LHCN-M2 (cell line): ENCODE results near the gene NFKB2. TPM values are rescaled to one million over a fixed set of nuclear protein-coding genes. Genes with fewer than 3 reads are reported as not detected.

Experiments used
- DNase-seq: peaks from one replicate; pipeline ENCODE4 v3.0.0-alpha.2; 2012; ENCODE audit warnings: low read depth
- total RNA-seq: library from RNA; depleted of rRNA; stranded (reverse); fragments of >200 nt; gene quantifications from 2 replicates; pipeline ENCODE4 v1.2.3, GENCODE V29; 2014

NFKB2 gene
- total RNA-seq, 1 experiment from 2014 or later, result 16.6 TPM

GRCh38 chr10:102408728-102409603, 13.5 kb downstream of the NFKB2 start:
- DNase-seq, result no peak

- no peak for DNase-seq
Measured at GRCh38 chr10:102409604-102410428, 14.3 kb downstream of the NFKB2 start.

GRCh38 chr10:102410429-102411073, 15.0 kb downstream of the NFKB2 start:
- no peak for DNase-seq

GRCh38 chr10:102411341-102412255, 16.1 kb downstream of the NFKB2 start:
- no peak for DNase-seq

- DNase-seq, result no peak
Measured at GRCh38 chr10:102412293-102412692, 16.8 kb downstream of the NFKB2 start.

- DNase-seq, result peak; percentile 37
Measured at GRCh38 chr10:102413053-102413705, 17.7 kb downstream of the NFKB2 start.

GRCh38 chr10:102413806-102414561, 18.5 kb downstream of the NFKB2 start:
- no peak for DNase-seq

- DNase-seq, result no peak
Measured at GRCh38 chr10:102414749-102415148, 19.2 kb downstream of the NFKB2 start.

- no peak for DNase-seq
Measured at GRCh38 chr10:102416283-102416682, 20.8 kb downstream of the NFKB2 start.

- DNase-seq, result no peak
Measured at GRCh38 chr10:102416695-102417094, 21.2 kb downstream of the NFKB2 start.

- no peak for DNase-seq
Measured at GRCh38 chr10:102418622-102419268, 23.2 kb downstream of the NFKB2 start, which contains the start of gene PSD. Gene PSD, minus strand, starts transcription at chr10:102418785. Its CDS starts 1,747 bp downstream, at chr10:102417038.

GRCh38 chr10:102419269-102420180, 24.0 kb downstream of the NFKB2 start:
- peak; percentile 10 for DNase-seq

- no peak for DNase-seq
Measured at GRCh38 chr10:102420181-102420713, 24.7 kb downstream of the NFKB2 start.

- peak; percentile 96 for DNase-seq
Measured at GRCh38 chr10:102420714-102421506, 25.4 kb downstream of the NFKB2 start, which contains the start of gene FBXL15. Gene FBXL15, plus strand, starts transcription at chr10:102420836. Its CDS starts 294 bp downstream, at chr10:102421130.

- DNase-seq, result no peak
Measured at GRCh38 chr10:102421507-102421756, 25.9 kb downstream of the NFKB2 start.

- peak; percentile 11 for DNase-seq
Measured at GRCh38 chr10:102421757-102422512, 26.4 kb downstream of the NFKB2 start.
